ENCODE measurements around the gene THBD.

THBD gene

GRCh38 chr20:23033918-23034317, 15.6 kb downstream of the THBD start:
- no peak for ATAC-seq
- TF ChIP-seq TCF4 (CRISPR knock-in tag; IDR thresholded peaks at IDR 0.05; ENCODE audit: borderline replicate concordance) (no peak), GLIS3 (CRISPR knock-in tag; IDR thresholded peaks at IDR 0.05) (no peak), ZFP30 (CRISPR knock-in tag; IDR thresholded peaks at IDR 0.05) (no peak), TSHZ2 (CRISPR knock-in tag; IDR thresholded peaks at IDR 0.05) (no peak), TOX (CRISPR knock-in tag; IDR thresholded peaks at IDR 0.05; ENCODE audit: borderline replicate concordance) (no peak), ISL1 (CRISPR knock-in tag; IDR thresholded peaks at IDR 0.05) (no peak)

- no peak for TF ChIP-seq CSDC2 (CRISPR knock-in tag; IDR thresholded peaks at IDR 0.05)
- TF ChIP-seq GLIS3 (CRISPR knock-in tag; IDR thresholded peaks at IDR 0.05), result no peak
- TF ChIP-seq ARNTL (CRISPR knock-in tag; IDR thresholded peaks at IDR 0.05; ENCODE audit: borderline replicate concordance, low read depth), result no peak
- TF ChIP-seq ISL1 (CRISPR knock-in tag; IDR thresholded peaks at IDR 0.05), result no peak
- no peak for TF ChIP-seq RARB (CRISPR knock-in tag; IDR thresholded peaks at IDR 0.05)
- TF ChIP-seq OSR1 (CRISPR knock-in tag; IDR thresholded peaks at IDR 0.05), result no peak
- ATAC-seq, result no peak
Measured at GRCh38 chr20:23032750-23033078, 16.8 kb downstream of the THBD start.

- no peak for ATAC-seq
- TF ChIP-seq ARNTL (CRISPR knock-in tag; IDR thresholded peaks at IDR 0.05; ENCODE audit: borderline replicate concordance, low read depth) (no peak), SNAI2 (CRISPR knock-in tag; IDR thresholded peaks at IDR 0.05) (no peak), TCF4 (CRISPR knock-in tag; IDR thresholded peaks at IDR 0.05; ENCODE audit: borderline replicate concordance) (no peak), ISL1 (CRISPR knock-in tag; IDR thresholded peaks at IDR 0.05) (no peak), ESRRG (CRISPR knock-in tag; IDR thresholded peaks at IDR 0.05) (no peak)
Measured at GRCh38 chr20:23032056-23032749, 17.3 kb downstream of the THBD start.

- no peak for ATAC-seq
- no peak for TF ChIP-seq POU6F1 (CRISPR knock-in tag; IDR thresholded peaks at IDR 0.05; ENCODE audit: borderline replicate concordance, low read depth)
- no peak for TF ChIP-seq ZFP3 (CRISPR knock-in tag; IDR thresholded peaks at IDR 0.05)
- no peak for TF ChIP-seq ISL1 (CRISPR knock-in tag; IDR thresholded peaks at IDR 0.05)
- no peak for TF ChIP-seq TOX (CRISPR knock-in tag; IDR thresholded peaks at IDR 0.05; ENCODE audit: borderline replicate concordance)
- no peak for TF ChIP-seq ZC3H10 (CRISPR knock-in tag; IDR thresholded peaks at IDR 0.05)
- TF ChIP-seq TSHZ2 (CRISPR knock-in tag; IDR thresholded peaks at IDR 0.05), result no peak
- TF ChIP-seq ZNF70 (CRISPR knock-in tag; IDR thresholded peaks at IDR 0.05), result no peak
- TF ChIP-seq SNAI2 (CRISPR knock-in tag; IDR thresholded peaks at IDR 0.05), result no peak
- no peak for TF ChIP-seq GLIS3 (CRISPR knock-in tag; IDR thresholded peaks at IDR 0.05)
- TF ChIP-seq PPARA (CRISPR knock-in tag; IDR thresholded peaks at IDR 0.05; ENCODE audit: borderline replicate concordance), result no peak
- TF ChIP-seq ZNF8 (CRISPR knock-in tag; IDR thresholded peaks at IDR 0.05), result no peak
- no peak for TF ChIP-seq BACH2 (CRISPR knock-in tag; IDR thresholded peaks at IDR 0.05; ENCODE audit: borderline replicate concordance)
- no peak for TF ChIP-seq ESRRG (CRISPR knock-in tag; IDR thresholded peaks at IDR 0.05)
- no peak for TF ChIP-seq ZNF565 (CRISPR knock-in tag; conservative IDR thresholded peaks at IDR 0.05; ENCODE audit: low read depth)
Measured at GRCh38 chr20:23031346-23031745, 18.1 kb downstream of the THBD start.

Measured in SK-N-SH treated with all-trans-retinoic acid at 6 μM for 48 hours (cell line).